Mammary epithelial cell (primary cell): ENCODE measurements around the gene PLA2G4B.

ENCODE experiments used
- CTCF ChIP-seq, 2 donors: IDR thresholded peaks in 1 of 2; conservative IDR thresholded peaks in 1 of 2; 2 replicates each; pipeline ENCODE4 v1.5.1; 2011 to 2012; ENCODE audit warnings: inconsistent platforms in 2 of 2, low read length in 2 of 2, mild to moderate bottlenecking in 2 of 2, control low read depth in 1 of 2, low read depth in 1 of 2; ENCODE audit not compliant: insufficient read depth in 1 of 2; ENCODE audit errors: extremely low read depth in 1 of 2
- EZH2 ChIP-seq: IDR thresholded peaks from 2 replicates; pipeline ENCODE4 v1.6.1; 2012; ENCODE audit warnings: low read length, inconsistent platforms, borderline replicate concordance

- no peak for TF ChIP-seq EZH2
- no peak for TF ChIP-seq CTCF (conservative IDR thresholded peaks at IDR 0.05 in 1 of 2, IDR thresholded peaks at IDR 0.05 in 1 of 2; ENCODE audit: extremely low read depth in 1 of 2, insufficient read depth in 1 of 2, low read depth in 1 of 2, low read length in 2 of 2)
Observed at GRCh38 chr15:41855261-41855961, 16.8 kb downstream of the PLA2G4B start.
